HepG2 (cell line): Measurements from ENCODE around the gene THADA. TPM values are rescaled to one million over a fixed set of nuclear protein-coding genes. Genes with fewer than 3 reads are reported as not detected.

ENCODE experiments used
- CCAR2 ChIP-seq: fragments of 200-400 bp; formaldehyde crosslinking; optimal IDR thresholded peaks from 2 replicates; pipeline ENCODE3; 2018; ENCODE audit warnings: low read depth, mild to moderate bottlenecking, low read length, moderate library complexity
- GATAD1 ChIP-seq: IDR thresholded peaks from 2 replicates; pipeline ENCODE4 v1.6.1; 2016; ENCODE audit warnings: missing genetic modification reagents, missing compliant biosample characterization
- KDM5A ChIP-seq: fragments of 200-600 bp; sonication (generic); IDR thresholded peaks from 2 replicates; pipeline ENCODE4 v1.7.0; 2018; ENCODE audit warnings: antibody characterized with exemption, mild to moderate bottlenecking, low read length, borderline replicate concordance
- KLF6 ChIP-seq: IDR thresholded peaks from 2 replicates; pipeline ENCODE4 v1.8.0; 2016; ENCODE audit warnings: missing biosample characterization, missing genetic modification reagents
- MAFK ChIP-seq, 2 experiments: IDR thresholded peaks in 1 of 2; conservative IDR thresholded peaks in 1 of 2; 2 replicates each; pipeline ENCODE4 v1.6.1; 2011; ENCODE audit warnings: improper control_type of control experiment in 2 of 2, low read length in 2 of 2
- PHF20 ChIP-seq: sonication (generic); formaldehyde crosslinking; IDR thresholded peaks from 2 replicates; pipeline ENCODE4 v1.5.0; 2020; ENCODE audit warnings: mild to moderate bottlenecking, missing genetic modification reagents
- RORA ChIP-seq: sonication (generic); formaldehyde crosslinking; IDR thresholded peaks from 2 replicates; pipeline ENCODE4 v1.5.0; 2020; ENCODE audit warnings: mild to moderate bottlenecking, missing genetic modification reagents, moderate library complexity
- TEAD2 ChIP-seq: sonication (generic); formaldehyde crosslinking; IDR thresholded peaks from 2 replicates; pipeline ENCODE4 v1.9.0; 2021; ENCODE audit warnings: missing genetic modification reagents
- ZBTB21 ChIP-seq: sonication (generic); formaldehyde crosslinking; IDR thresholded peaks from 2 replicates; pipeline ENCODE4 v1.4.0; 2020; ENCODE audit warnings: missing genetic modification reagents
- ZNF17 ChIP-seq: sonication (generic); formaldehyde crosslinking; IDR thresholded peaks from 2 replicates; pipeline ENCODE4 v1.5.0; 2020; ENCODE audit warnings: mild to moderate bottlenecking, missing genetic modification reagents
- ZNF20 ChIP-seq: sonication (generic); formaldehyde crosslinking; IDR thresholded peaks from 2 replicates; pipeline ENCODE4 v1.4.0; 2020; ENCODE audit warnings: mild to moderate bottlenecking, moderate library complexity, missing genetic modification reagents
- ZNF567 ChIP-seq: sonication (generic); formaldehyde crosslinking; IDR thresholded peaks from 2 replicates; pipeline ENCODE4 v1.8.1; 2023; ENCODE audit warnings: mild to moderate bottlenecking, missing genetic modification reagents, borderline replicate concordance
- ZNF761 ChIP-seq: sonication (generic); formaldehyde crosslinking; conservative IDR thresholded peaks from 2 replicates; pipeline ENCODE4 v1.4.0; 2020; ENCODE audit warnings: mild to moderate bottlenecking, missing genetic modification reagents
- polyA plus RNA-seq, 8 experiments: library from polyadenylated mRNA; depleted of rRNA in 3 of 8; stranded (reverse) in 7 of 8; unstranded in 1 of 8; fragments of >200 nt; fragmentation: Illumina TruSeq in 4 of 8; extraction: Trizol in 4 of 8; gene quantifications; 2 replicates each; pipeline versions ENCODE4 v1.2.1 to v1.2.3, GENCODE V29; 2011 to 2016; ENCODE audit warnings: low read depth in 4 of 8, missing spikeins in 1 of 8, mixed read lengths in 1 of 8; ENCODE audit not compliant: insufficient read depth in 1 of 8
- total RNA-seq, 5 experiments: library from RNA; depleted of rRNA; stranded (reverse); fragments of >200 nt; fragmentation: Illumina TruSeq; extraction: Trizol; gene quantifications; 2 replicates each; pipeline ENCODE4 v1.2.3, GENCODE V29; 2016; ENCODE audit warnings: low read depth in 1 of 5
- TF ChIP-seq, protein P1 (sequence below): sonication (generic); formaldehyde crosslinking; IDR thresholded peaks from 2 replicates; pipeline ENCODE4 v1.9.0; 2021; ENCODE audit warnings: missing genetic modification reagents, borderline replicate concordance
- TF ChIP-seq, protein P2 (sequence below): sonication (generic); formaldehyde crosslinking; conservative IDR thresholded peaks from 2 replicates; pipeline ENCODE4 v1.5.0; 2020; ENCODE audit warnings: missing genetic modification reagents
- TF ChIP-seq, protein P3 (sequence below): sonication (generic); formaldehyde crosslinking; IDR thresholded peaks from 2 replicates; pipeline ENCODE4 v1.8.0; 2022; ENCODE audit warnings: mild to moderate bottlenecking, missing genetic modification reagents
- TF ChIP-seq, protein P4 (sequence below): IDR thresholded peaks from 2 replicates; pipeline ENCODE4 v1.6.1; 2016; ENCODE audit warnings: low read depth, borderline replicate concordance
- TF ChIP-seq, protein P5 (sequence below): sonication (generic); formaldehyde crosslinking; IDR thresholded peaks from 2 replicates; pipeline ENCODE4 v1.4.0; 2020; ENCODE audit warnings: low read depth, missing genetic modification reagents
- TF ChIP-seq, protein P6 (sequence below): sonication (generic); formaldehyde crosslinking; IDR thresholded peaks from 2 replicates; pipeline ENCODE4 v1.5.1; 2020; ENCODE audit warnings: missing genetic modification reagents, mild to moderate bottlenecking, borderline replicate concordance

THADA gene
- total and polyA plus RNA-seq, 2 of the 13 experiments (the other 11 are each of a cell fraction or from before 2014, with no cell fraction given) = 12.7 to 21.7 TPM

DNA sequence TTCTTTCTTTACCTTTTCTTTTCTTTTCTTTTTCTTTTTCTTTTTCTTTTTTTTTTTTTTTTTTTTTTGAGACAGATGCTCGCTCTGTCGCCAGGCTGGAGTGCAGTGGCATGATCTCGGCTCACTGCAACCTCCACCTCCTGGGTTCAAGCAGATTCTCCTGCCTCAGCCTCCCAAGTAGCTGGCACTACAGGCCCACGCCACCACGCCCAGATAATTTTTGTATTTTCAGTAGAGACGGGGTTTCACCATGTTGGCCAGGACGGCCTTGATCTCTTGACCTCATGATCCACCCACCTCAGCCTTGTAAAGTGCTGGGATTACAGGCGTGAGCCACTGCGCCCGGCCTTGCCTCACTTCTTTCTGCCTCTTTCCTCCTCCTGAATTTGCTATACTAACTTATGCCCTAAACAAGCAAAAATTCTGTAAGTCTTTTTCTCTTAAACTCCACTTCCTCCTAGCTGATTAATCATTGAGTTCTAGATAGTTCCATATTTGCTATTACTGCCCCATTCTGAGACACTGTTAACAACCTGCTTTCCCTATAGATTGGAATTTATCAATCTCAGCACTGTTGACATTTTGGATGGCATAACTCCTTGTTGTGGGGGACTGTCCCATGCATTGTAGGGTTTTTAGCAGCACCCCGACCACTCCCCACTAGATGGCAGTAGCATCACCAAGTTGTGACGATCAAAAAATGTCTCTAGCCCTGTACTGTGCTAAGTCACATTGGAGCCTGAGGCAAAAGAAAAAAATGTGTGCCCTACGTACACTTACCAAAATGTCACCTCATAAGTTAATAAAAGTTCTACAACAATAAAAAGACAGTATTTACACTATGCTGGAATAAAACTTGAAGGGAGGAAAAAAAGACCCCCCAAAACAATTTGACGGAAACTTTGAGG lies 16.4 kb upstream of the THADA start (continued):
- TF ChIP-seq ZNF20 (CRISPR knock-in tag) (no peak), KLF6 (CRISPR knock-in tag) (no peak), CCAR2 (no peak), KDM5A (no peak), ZNF567 (CRISPR knock-in tag) (no peak), RORA (no peak), ZNF17 (no peak), MAFK (conservative IDR thresholded peaks at IDR 0.05 in 1 of 2, IDR thresholded peaks at IDR 0.05 in 1 of 2; ENCODE audit: low read length in 2 of 2) (no peak), ZBTB21 (no peak), TEAD2 (CRISPR knock-in tag) (no peak), GATAD1 (CRISPR knock-in tag) (no peak), ZNF761 (CRISPR knock-in tag) (no peak), PHF20 (CRISPR knock-in tag) (no peak)
- TF ChIP-seq, protein P1, sequence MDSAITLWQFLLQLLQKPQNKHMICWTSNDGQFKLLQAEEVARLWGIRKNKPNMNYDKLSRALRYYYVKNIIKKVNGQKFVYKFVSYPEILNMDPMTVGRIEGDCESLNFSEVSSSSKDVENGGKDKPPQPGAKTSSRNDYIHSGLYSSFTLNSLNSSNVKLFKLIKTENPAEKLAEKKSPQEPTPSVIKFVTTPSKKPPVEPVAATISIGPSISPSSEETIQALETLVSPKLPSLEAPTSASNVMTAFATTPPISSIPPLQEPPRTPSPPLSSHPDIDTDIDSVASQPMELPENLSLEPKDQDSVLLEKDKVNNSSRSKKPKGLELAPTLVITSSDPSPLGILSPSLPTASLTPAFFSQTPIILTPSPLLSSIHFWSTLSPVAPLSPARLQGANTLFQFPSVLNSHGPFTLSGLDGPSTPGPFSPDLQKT (CRISPR knock-in tag) = no peak
- TF ChIP-seq, protein P2, sequence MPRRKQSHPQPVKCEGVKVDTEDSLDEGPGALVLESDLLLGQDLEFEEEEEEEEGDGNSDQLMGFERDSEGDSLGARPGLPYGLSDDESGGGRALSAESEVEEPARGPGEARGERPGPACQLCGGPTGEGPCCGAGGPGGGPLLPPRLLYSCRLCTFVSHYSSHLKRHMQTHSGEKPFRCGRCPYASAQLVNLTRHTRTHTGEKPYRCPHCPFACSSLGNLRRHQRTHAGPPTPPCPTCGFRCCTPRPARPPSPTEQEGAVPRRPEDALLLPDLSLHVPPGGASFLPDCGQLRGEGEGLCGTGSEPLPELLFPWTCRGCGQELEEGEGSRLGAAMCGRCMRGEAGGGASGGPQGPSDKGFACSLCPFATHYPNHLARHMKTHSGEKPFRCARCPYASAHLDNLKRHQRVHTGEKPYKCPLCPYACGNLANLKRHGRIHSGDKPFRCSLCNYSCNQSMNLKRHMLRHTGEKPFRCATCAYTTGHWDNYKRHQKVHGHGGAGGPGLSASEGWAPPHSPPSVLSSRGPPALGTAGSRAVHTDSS = no peak
- TF ChIP-seq, protein P3, sequence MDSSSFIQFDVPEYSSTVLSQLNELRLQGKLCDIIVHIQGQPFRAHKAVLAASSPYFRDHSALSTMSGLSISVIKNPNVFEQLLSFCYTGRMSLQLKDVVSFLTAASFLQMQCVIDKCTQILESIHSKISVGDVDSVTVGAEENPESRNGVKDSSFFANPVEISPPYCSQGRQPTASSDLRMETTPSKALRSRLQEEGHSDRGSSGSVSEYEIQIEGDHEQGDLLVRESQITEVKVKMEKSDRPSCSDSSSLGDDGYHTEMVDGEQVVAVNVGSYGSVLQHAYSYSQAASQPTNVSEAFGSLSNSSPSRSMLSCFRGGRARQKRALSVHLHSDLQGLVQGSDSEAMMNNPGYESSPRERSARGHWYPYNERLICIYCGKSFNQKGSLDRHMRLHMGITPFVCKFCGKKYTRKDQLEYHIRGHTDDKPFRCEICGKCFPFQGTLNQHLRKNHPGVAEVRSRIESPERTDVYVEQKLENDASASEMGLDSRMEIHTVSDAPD (CRISPR knock-in tag) = no peak
- TF ChIP-seq, protein P4, sequence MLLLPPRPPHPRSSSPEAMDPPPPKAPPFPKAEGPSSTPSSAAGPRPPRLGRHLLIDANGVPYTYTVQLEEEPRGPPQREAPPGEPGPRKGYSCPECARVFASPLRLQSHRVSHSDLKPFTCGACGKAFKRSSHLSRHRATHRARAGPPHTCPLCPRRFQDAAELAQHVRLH (CRISPR knock-in tag) = no peak
- TF ChIP-seq, protein P5, sequence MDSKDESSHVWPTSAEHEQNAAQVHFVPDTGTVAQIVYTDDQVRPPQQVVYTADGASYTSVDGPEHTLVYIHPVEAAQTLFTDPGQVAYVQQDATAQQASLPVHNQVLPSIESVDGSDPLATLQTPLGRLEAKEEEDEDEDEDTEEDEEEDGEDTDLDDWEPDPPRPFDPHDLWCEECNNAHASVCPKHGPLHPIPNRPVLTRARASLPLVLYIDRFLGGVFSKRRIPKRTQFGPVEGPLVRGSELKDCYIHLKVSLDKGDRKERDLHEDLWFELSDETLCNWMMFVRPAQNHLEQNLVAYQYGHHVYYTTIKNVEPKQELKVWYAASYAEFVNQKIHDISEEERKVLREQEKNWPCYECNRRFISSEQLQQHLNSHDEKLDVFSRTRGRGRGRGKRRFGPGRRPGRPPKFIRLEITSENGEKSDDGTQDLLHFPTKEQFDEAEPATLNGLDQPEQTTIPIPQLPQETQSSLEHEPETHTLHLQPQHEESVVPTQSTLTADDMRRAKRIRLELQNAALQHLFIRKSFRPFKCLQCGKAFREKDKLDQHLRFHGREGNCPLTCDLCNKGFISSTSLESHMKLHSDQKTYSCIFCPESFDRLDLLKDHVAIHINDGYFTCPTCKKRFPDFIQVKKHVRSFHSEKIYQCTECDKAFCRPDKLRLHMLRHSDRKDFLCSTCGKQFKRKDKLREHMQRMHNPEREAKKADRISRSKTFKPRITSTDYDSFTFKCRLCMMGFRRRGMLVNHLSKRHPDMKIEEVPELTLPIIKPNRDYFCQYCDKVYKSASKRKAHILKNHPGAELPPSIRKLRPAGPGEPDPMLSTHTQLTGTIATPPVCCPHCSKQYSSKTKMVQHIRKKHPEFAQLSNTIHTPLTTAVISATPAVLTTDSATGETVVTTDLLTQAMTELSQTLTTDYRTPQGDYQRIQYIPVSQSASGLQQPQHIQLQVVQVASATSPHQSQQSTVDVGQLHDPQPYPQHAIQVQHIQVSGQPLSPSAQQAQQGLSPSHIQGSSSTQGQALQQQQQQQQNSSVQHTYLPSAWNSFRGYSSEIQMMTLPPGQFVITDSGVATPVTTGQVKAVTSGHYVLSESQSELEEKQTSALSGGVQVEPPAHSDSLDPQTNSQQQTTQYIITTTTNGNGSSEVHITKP = no peak
- TF ChIP-seq, protein P6, sequence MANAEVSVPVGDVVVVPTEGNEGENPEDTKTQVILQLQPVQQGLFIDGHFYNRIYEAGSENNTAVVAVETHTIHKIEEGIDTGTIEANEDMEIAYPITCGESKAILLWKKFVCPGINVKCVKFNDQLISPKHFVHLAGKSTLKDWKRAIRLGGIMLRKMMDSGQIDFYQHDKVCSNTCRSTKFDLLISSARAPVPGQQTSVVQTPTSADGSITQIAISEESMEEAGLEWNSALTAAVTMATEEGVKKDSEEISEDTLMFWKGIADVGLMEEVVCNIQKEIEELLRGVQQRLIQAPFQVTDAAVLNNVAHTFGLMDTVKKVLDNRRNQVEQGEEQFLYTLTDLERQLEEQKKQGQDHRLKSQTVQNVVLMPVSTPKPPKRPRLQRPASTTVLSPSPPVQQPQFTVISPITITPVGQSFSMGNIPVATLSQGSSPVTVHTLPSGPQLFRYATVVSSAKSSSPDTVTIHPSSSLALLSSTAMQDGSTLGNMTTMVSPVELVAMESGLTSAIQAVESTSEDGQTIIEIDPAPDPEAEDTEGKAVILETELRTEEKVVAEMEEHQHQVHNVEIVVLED (CRISPR knock-in tag) = no peak
